NOMO-1 treated with DMSO at 0.1 percent for 48 hours (cell line): Measurements from ENCODE around the gene CCDC6.

Source experiments
- DNase-seq: peaks from one replicate; lab custom pipeline; 2025; ENCODE audit not compliant: unreplicated experiment; lab: John Stamatoyannopoulos, UW

Gene CCDC6

DNA sequence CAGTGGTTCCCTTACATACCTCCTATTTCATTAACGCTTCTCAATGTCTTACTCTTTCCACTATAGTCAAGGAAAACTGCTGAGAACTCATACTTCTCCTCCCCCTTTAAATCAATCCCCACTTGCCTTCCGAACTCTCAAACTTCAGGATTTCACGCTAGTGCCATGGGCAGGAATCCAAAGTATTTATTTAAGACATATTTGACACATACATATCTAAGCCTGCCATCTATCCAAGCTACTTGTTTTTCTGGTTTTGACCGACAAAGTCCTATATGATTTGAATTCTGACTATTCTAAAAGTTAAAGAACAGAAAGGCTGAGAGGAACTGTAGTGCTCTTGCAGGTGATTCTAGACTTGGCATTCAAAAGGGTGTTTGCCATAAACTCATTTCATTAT is 51.8 kb downstream of the CCDC6 start:
- no peak for DNase-seq

DNA sequence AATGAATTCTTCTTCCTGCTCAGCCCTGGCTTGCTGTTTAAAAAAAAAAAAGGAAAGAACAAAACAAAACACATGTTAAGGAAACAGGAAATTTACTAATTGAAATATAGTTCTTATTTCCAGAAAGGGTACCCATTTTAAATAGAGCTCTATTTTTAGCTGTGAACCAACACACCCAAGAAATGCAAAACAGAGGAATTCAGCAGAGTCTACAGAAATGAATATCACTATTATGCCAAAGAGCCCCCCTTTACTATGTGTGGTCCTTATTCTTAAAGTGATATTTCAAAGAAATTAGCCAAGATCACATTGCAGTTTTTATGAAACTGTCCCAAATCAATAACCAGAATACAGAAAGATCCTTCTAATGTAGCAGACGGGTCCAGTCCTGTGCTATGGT is 53.7 kb downstream of the CCDC6 start:
- DNase-seq, result no peak

DNA sequence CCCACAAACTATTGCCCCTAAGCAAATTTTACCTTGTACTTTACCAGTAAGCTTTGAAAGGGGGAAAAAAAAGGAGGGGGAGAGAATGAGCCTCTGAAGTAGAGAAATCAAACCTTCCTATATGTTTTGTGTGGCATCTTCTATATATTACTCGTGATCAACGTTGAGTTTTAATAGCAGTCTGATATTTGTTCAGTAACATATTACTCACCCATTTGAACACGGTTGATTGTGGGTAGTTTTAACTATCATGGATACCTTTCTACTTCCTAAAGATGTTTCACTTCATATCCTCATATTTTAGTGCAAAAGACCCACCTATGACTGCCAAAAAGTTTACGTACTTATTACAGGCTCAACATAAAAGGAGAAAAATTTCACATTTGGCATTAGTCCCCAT is 54.5 kb downstream of the CCDC6 start:
- no peak for DNase-seq

DNA sequence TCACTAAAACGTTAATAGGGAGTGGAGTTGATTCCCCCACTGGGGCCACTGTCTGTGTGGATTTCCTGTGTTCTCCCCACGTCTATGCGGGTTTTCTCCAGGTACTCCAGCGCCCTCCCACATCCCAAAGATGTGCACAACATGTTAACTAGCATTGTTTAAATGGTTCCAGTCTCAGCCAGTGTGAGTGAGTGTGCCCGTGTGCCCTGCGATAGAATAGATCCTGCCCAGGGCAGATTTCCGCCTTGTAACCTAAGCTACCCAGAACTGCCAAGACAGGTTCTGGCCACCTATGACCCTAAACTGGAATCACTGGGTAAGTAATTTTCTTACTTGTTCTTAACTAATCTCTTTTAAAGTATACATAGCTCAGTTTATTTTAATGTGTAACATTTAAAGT is 58.5 kb downstream of the CCDC6 start:
- no peak for DNase-seq

DNA sequence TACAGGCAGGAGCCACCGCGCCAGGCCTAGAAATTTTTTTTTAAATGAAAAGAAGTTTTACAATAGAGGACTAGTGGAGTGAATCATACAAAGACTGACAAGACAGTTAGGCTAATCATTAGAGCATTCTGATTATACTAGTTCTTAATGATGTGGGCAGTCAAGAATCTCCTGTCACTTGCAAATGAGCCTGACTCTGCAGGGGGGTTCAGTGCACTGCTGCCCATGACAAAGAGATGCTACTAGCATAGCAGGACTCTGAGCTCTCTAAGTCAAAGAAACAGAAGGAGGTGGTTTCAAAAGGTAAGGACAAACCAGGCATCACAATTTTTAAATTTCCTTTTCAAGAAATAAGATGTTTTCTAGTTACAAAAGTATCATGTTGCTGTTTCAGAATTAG is 59.0 kb downstream of the CCDC6 start:
- DNase-seq, result no peak

DNA sequence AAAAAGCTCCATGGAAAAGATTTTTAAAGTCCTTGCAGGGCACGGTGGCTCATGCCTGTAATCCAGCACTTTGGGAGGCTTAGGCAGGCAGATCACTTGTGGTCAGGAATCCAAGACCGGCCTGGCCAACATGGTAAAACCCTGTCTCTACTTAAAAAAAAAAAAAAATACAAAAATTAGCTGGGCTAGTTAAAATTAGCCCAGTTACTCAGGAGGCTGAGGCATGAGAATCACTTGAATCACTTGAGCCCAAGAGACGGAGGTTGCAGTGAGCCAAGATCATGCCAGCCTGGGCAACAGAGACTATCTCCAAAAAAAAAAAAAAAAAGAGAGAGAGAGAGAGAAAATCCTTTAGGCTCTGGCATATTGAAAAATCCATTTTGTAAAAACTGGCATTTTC is 61.9 kb downstream of the CCDC6 start:
- DNase-seq, result no peak

DNA sequence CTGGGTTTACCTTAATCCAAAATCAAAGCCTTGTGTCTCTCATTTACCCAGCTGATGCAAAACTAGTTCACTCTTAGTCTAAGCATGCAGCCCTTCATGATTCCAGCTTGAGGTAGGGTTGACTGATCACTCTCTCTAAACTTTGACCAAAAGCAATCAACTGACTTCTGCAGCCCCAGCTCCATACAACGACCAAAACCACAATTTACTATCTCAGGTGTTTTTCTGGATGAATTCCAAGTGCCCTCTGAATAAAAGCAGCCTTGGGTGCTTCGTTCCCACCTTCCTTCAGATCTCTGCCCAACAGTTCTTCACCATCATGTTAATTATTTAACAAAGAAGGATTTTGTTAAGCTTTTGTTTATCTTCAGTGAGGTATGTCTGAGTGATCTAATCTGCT is 62.6 kb downstream of the CCDC6 start:
- no peak for DNase-seq

DNA sequence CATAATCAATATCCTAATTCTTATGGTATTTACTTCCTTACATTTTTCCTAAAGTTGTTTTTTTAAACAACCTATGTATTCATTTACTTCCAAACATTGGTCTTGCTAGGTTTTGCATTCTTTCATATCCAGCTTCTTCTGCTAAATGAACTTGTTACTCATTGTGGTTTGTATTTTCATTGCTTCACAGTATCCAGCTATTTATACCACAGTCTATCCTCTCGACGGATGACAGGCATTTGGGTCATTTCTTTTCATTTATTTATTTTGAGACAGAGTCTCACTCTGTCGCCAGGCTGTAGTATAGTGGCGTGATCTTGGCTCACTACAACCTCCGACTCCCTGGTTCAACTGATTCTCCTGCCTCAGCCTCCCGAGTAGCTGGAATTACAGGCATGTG is 66.8 kb downstream of the CCDC6 start:
- peak; percentile 74 for DNase-seq

DNA sequence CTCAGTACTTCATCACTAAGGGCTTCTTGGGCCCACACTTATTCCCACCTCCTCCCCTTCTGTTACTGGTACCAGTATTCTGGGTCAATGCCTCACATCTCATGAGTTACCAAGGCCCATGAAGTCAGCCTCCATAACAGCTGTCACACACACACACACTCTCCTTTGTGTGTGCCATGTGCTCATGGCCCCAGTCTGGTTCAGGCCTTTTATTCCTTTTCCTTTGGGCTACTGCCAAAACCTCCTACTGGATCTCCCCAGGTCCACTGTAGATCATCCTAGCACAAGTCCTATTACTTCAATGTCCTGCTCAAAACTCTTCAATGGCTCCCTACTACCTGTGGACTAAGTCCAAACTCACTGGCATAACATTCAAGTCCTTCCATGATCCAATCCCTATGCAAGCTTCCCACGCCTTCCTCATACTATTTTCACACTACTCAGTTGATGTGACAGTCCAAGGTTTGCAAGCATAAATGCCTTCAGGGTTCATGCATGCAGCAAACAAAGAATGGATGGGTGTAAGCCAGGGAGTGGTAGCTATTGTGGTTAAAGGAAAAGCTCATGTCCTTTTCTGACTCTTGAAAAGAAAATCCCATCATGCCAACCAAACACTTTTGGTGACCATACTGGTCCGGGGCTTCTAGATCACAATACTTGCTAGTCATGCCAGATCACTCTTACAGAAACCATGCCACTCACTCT is 68.1 kb downstream of the CCDC6 start:
- no peak for DNase-seq

DNA sequence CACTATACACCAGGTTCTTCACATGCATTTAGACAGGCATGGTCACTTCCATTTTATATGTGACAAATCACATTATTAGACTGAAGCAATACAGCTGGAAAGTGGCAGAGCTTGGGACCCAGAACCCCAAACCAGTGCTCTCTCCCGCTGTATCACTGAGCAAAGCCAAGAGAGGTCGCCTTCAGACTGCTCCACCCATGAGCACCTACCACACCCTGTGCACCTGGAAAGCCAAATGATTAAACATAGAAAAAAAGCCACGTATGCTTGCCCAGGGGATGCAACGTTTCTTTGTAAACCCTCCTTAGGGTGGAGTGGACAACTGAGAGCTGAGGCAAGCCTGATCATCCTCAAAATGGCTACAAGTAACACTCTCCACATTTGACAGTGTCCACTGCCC is 72.5 kb downstream of the CCDC6 start:
- DNase-seq, result no peak

DNA sequence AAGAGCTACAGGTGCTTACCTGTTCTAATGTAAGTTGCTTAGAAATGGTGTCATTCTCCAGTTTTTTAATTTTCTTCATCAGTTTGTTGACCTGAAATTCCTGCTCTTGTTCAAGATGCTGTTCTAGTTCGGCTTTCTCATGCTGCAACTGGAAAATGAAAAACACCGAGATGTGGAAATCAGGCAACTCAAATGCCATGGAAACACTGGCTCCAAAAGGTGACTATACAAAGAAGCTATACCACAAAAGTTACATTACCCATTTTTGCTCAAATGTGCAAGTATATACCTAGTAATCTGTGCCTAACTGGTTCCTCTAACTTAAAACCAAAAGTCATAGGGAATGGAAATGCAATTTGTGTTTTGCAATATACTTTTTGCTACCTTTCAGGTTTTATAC is 73.8 kb downstream of the CCDC6 start:
- no peak for DNase-seq

DNA sequence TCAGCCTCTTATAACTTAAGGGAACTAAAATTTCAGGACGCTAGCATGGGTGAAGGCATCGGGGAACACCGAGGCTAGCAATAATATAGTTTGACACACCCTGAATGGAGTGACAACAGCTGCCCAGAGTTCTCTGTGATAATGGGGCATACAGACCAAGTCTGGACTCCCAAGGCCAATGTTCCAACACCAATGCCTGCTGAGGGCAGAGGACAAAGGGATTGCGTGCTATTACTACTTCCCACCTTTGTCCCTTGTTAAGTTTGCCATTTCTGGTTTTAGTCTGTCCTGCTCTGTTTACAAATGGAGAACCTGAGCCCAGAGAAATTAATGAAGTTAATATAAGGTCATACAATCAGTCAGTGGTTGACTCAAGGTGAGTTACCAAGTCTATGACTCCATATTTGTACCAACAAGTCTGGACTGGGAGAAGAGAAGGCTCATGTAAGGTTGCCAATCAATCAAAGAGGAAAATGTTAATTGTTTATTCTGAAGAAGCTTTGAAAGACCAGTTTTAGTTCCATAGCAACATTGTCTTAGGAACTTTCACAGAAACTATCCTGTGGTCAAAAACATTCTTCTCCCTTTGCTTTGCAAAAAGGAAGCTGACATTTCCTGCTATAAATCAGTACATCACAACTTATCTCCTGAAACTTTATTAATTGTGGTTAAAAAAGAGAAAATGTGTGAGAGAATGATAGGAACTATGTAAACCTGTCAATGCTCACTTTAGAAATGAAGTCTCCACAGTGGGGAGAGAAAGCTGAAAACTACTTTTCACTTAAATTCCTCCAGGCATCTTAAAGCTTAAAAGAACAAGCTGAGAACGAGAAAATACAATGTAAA is 74.5 kb downstream of the CCDC6 start:
- DNase-seq, result no peak

DNA sequence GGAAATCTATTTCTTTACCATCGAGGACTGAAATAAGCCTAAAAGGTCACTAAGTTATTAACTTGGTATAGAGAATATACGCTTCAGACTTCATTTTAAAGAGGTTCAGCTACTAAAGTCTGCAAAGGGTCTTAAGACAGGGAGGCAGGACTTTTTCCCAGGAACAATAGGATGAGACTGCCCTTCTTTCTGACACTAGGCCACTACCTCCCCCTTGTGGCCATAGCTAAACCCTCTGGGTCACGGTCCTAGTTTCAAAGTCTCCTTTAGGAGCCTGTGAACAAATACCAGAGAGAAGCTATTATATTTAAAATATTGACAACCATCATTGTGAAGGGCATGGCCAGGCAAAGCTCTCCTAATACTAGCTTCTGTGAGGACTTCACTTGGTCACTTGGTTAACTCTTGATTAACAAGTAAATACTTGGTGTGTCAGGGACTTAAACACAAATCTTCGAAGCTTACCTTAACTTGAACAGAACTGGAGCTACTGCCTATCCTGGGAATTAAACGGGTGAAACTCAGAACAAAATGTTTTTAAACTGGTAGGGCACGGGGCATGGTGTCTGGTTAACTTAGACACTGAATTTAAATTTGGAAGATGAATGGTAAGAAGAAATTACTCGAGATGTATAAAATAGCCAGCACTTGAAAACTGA is 75.6 kb downstream of the CCDC6 start:
- peak; percentile 10 for DNase-seq

DNA sequence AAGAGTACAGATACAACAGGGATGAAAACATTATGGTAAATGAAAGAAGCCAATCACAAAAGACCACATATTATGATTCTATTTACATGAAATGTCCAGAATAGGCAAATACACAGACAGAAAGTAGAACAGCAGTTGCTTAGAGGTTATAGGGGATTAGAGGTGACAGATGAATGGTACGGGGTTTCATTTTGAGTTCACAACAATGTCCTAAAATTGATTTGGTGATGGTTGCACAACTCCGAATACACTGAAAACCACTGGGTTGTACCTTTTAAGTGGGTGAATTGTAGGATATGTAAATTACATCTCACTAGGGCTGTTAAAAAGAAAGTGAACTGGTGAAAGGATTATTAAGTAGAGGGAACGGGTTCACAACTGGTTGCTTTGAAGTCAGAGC is 76.8 kb downstream of the CCDC6 start:
- peak; percentile 1 for DNase-seq

DNA sequence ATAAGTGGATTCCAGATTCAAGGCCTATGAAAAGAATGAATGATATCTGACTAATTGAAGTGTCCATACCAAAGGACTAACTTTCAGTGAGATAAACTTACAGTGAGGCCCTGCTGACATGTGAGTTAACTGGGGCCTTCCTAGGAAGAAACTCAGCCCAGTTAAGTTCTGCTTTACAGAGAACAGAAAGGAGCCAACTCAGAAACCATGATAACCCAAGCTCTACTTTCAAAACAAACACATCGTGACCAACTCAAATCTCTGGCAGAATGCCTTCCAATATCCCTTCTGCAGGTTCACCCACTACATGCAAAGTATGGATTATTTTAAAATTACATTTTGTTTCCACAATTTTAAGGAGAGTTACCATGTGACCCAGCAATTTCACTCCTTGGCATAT is 77.3 kb downstream of the CCDC6 start:
- no peak for DNase-seq

DNA sequence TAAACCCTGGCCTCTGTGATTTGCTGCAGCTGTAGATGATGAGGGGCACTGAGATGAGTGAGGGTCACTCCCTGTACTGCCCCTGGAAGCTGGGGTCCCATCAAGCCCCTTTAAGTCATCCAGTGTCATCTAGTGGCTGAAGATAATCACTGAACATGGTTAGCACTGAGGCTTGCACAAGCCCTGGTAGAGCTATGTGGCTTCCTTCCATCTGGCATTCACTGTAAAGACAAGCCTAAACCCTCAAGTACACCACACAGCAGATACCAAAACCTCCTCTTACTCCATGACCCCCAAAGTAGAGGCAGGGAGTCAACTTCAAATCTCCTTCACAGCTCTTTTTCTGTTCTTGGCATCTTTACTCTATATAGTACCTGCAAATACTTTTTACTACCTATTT is 80.4 kb downstream of the CCDC6 start:
- DNase-seq, result no peak

DNA sequence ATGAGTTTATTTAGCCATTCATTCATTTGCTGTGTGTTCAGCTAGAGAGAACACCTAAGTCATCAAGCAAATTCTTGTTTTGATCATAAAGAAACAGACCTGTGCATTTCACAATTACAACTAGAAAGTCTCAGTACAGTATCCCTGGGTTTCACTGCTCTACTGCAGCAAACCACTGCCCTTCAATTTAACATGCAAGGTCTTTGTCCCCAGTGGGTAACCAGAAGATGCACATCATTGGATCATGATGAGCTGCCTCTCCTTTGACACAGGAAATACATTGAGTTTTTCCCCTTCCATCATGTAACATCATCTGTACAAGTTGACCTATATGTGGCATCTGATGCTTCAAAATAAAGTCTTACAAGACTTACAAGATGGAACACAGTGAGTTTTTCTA is 82.6 kb downstream of the CCDC6 start:
- DNase-seq, result no peak

DNA sequence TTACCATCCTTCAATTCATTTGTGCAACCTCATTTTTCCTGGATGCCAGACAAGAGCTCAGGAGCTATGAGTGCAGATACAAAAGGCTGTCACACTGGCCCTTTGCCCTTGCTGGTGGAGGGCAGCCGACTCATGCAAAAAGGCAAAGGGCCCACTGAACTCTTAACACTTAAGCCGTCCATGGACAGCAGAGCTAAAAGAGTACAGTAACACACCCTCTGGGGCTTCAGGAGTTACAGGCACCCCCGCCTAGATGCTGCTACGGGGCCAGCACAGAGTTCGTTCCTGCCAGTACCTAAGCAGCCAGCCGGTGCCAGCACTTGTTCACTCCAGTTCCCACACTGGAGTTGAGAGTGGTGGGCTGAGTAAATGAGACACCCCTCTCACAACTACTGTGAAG is 83.2 kb downstream of the CCDC6 start:
- DNase-seq, result no peak

DNA sequence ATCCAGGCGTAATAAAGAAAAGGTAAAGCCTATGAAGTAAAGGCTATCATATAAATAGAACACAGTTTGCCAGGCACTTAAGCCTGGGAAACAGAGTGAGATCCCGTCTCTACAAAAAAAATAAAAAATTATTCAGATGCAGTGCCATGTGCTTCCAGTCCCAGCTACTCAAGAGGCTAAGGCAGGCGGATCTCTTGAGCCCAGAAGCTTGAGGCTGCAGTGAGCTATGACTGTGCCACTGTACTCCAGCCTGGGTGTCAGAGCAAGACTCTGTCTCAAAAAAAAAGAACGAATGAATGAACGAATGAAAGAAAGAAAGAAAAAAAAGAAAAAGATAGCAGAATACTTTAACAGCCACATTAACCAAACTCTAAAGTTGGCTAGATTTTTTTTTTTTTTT is 85.9 kb downstream of the CCDC6 start:
- DNase-seq, result no peak

DNA sequence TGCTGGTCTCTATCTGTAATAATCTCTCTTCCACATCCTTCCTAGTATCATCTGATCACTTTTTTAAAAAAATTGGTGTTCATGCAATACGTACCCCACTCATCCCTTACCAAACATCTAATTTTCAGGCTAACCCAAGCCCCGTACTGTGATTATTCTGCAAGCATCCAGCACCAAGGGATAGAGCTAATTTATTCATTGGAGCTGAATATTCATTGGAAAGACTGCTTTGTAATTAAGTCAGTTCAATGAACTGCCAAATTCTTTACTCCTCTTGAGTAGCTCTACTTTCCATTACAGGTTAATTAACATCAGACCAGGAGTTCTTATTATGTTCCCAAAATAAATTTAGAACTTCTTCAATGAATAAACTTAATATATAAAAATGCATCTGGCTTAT is 86.7 kb downstream of the CCDC6 start:
- DNase-seq, result no peak

DNA sequence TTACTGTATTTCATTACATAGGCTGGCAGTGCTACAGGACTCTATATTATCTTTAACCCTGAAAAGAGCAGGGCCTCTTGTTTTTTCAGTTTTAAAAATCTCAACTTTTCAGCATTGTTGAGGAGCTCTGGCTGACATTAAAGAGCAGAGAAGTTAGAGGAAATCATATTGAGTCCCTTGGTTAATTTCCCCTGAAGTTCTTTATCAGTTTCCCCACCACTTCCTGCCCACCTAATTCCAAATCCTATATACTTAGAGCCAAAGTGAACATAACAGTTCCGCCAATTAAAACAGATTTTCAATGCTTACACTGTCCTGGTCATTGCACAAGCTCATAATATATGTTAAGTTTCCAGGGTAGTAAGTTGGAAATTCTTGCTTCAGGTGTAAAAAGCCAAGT is 87.1 kb downstream of the CCDC6 start:
- no peak for DNase-seq

DNA sequence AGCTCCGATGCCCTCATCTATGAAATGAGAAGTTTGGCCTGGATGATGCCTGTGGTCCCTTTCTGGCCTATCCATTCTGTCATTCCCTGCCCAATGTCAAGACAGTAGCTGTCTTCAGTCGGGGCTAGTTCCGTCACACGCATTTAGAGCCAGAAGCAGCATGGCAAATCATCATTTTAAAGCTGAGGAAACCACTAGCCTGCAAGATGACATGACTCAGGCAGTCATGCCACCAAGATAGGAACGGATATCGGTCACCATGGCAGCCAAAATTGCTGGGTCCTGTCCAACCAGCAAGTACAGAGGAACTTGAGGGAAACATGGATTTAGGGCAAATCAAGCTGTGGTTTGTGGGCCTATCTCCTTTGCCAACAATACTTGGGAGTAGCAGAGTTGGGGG is 88.6 kb downstream of the CCDC6 start:
- DNase-seq, result no peak
